HL-60 (cell line): ENCODE data around the gene ATXN7L3.

Experiments
- CTCF ChIP-seq: IDR thresholded peaks from one replicate; pipeline ENCODE4 v1.5.1; 2011; ENCODE audit warnings: low read length, control low read depth, inconsistent platforms; ENCODE audit not compliant: insufficient read depth
- POLR2AphosphoS5 ChIP-seq: IDR thresholded peaks from 2 replicates; pipeline ENCODE4 v1.6.1; 2012; ENCODE audit warnings: low read depth
- SPI1 ChIP-seq: IDR thresholded peaks from 2 replicates; pipeline ENCODE4 v1.6.1; 2012; ENCODE audit warnings: low read depth, mild to moderate bottlenecking, borderline replicate concordance

DNA sequence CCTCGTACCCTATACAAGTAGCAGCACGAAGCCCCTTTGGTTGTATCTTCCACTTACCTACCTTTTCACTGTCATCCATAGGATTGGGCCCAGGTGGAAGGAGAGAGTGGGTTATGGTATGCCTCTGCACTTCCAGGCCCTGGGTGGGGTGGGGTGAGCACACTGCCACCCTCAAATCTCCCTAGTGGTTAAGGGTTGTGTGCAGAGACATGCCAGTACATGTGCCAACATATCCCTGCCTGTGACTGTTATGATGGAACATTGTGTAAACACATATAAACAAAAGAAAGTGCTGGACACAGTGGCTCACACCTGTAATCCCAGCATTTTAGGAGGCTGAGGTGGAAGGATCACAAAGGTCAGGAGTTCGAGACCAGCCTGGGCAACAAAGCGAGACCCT lies 46.8 kb downstream of the ATXN7L3 start:
- TF ChIP-seq CTCF (no peak), POLR2AphosphoS5 (no peak), SPI1 (no peak)
